Measurements from ENCODE around the gene SOX10.
"Not testable (repeated sequence)": the region's sequence is repeated elsewhere in the genome, so short reads cannot be mapped to it uniquely, and the experiment has no call there.

The SOX10 gene

GRCh38 chr22:37965940-37966664, 18.3 kb downstream of the SOX10 start:
- TF ChIP-seq CTCF (IDR thresholded peaks at IDR 0.05; ENCODE audit: extremely low read depth, insufficient read depth, missing control alignments): no peak
- in situ Hi-C loops (cut with MboI; ENCODE audit: low pct_unique_long_range_greater_than_20kb, low sequenced_read_pairs, unreplicated experiment): no loop called here
- DNase-seq (ENCODE audit: low spot score): no peak

- TF ChIP-seq CTCF (IDR thresholded peaks at IDR 0.05; ENCODE audit: extremely low read depth, insufficient read depth, missing control alignments): no peak
- in situ Hi-C loops (cut with MboI; ENCODE audit: low pct_unique_long_range_greater_than_20kb, low sequenced_read_pairs, unreplicated experiment): no loop called here
- no peak for DNase-seq (ENCODE audit: low spot score)
These were observed 23.3 kb downstream of the SOX10 start for GRCh38 chr22:37961062-37961461.

GRCh38 chr22:37959231-37959825, 25.0 kb downstream of the SOX10 start:
- in situ Hi-C loops (cut with MboI; ENCODE audit: low pct_unique_long_range_greater_than_20kb, low sequenced_read_pairs, unreplicated experiment): no loop called here
- no peak for TF ChIP-seq CTCF (IDR thresholded peaks at IDR 0.05; ENCODE audit: extremely low read depth, insufficient read depth, missing control alignments)
- DNase-seq (ENCODE audit: low spot score): no peak

GRCh38 chr22:37957232-37957631, 27.1 kb downstream of the SOX10 start:
- in situ Hi-C loops (cut with MboI; ENCODE audit: low pct_unique_long_range_greater_than_20kb, low sequenced_read_pairs, unreplicated experiment): no loop called here
- TF ChIP-seq CTCF (IDR thresholded peaks at IDR 0.05; ENCODE audit: extremely low read depth, insufficient read depth, missing control alignments): no peak
- no peak for DNase-seq (ENCODE audit: low spot score)

GRCh38 chr22:37955825-37956397, 28.4 kb downstream of the SOX10 start:
- DNase-seq (ENCODE audit: low spot score); in situ Hi-C loops (cut with MboI; ENCODE audit: low pct_unique_long_range_greater_than_20kb, low sequenced_read_pairs, unreplicated experiment): not testable (repeated sequence)

- no peak for TF ChIP-seq CTCF (IDR thresholded peaks at IDR 0.05; ENCODE audit: extremely low read depth, insufficient read depth, missing control alignments)
- in situ Hi-C loops (cut with MboI; ENCODE audit: low pct_unique_long_range_greater_than_20kb, low sequenced_read_pairs, unreplicated experiment): no loop called here
- DNase-seq (ENCODE audit: low spot score): no peak
These were observed 29.7 kb downstream of the SOX10 start for GRCh38 chr22:37954686-37955085.

Data from GM13977 (cell line).